Activated T-helper 1 cell treated with anti-CD3 and anti-CD28 coated beads, Interleukin-12 subunit alpha, Interleukin-12 subunit beta, Interleukin-2, Interleukin-4 antibody, amounts not matched to agents 30 ng/mL and 10 ng/mL and 1 ng/mL, durations not matched to agents 14 hours and 24 hours and 36 hours (primary cell): ENCODE results near the gene SHH. TPM values are rescaled to one million over a fixed set of nuclear protein-coding genes. Genes with fewer than 3 reads are reported as not detected.
A peak's percentile ranks its signal among the peaks of the same experiment; 100 is the strongest.

Experiments
- DNase-seq: peaks from one replicate; pipeline ENCODE4 v3.0.0; 2021; ENCODE audit warnings: low spot score
- H3K27ac Mint-ChIP-seq: one replicate; pipeline ENCODE4 v1.8.0; 2021; ENCODE audit warnings: mild to moderate bottlenecking, mixed read lengths
- H3K27me3 Mint-ChIP-seq: one replicate; pipeline ENCODE4 v1.8.0; 2022; ENCODE audit warnings: mild to moderate bottlenecking, moderate library complexity, mixed read lengths; ENCODE audit not compliant: insufficient read depth
- H3K36me3 Mint-ChIP-seq: one replicate; pipeline ENCODE4 v1.8.0; 2021; ENCODE audit warnings: low read depth, mixed read lengths
- H3K4me1 Mint-ChIP-seq: one replicate; pipeline ENCODE4 v1.8.0; 2021; ENCODE audit warnings: low read depth, mixed read lengths
- H3K4me3 Mint-ChIP-seq: one replicate; pipeline ENCODE4 v1.8.0; 2021; ENCODE audit warnings: mild to moderate bottlenecking, moderate library complexity, mixed read lengths
- H3K9me3 Mint-ChIP-seq: one replicate; pipeline ENCODE4 v1.8.0; 2021; ENCODE audit warnings: mixed read lengths
- intact Hi-C: fragments of 100-400 bp; cut with micrococcal nuclease; formaldehyde crosslinking; loops from one replicate; pipeline ENCODE4 v1.15.1; 2024
- total RNA-seq: library from RNA; stranded (reverse); gene quantifications from 2 replicates; pipeline ENCODE4 v1.2.3, GENCODE V29; 2022

SHH gene
- total RNA-seq, 1 donor from 2014 or later = not detected

GRCh38 chr7:155813546-155814315, 1.5 kb upstream of the SHH start:
- Mint-ChIP-seq H3K4me1 (peaks cover 25% of the 10 kb centered on the region), H3K9me3 (no peaks in the 10 kb centered on the region), H3K27me3 (peaks cover 51% of the 10 kb centered on the region), H3K4me3 (no peak overlapping the region), H3K36me3 (no peaks in the 10 kb centered on the region), H3K27ac (no peak overlapping the region)
- intact Hi-C loops = loop anchor here (5.0 to 10.0 kb wide), 3 partner anchors 831 to 1879 kb away; partner anchors contain the start of gene RNF32
- no peak for DNase-seq

GRCh38 chr7:155813125-155813524, 862 bp upstream of the SHH start:
- Mint-ChIP-seq H3K36me3 (no peaks in the 10 kb centered on the region), H3K9me3 (no peaks in the 10 kb centered on the region), H3K4me1 (peaks cover 25% of the 10 kb centered on the region), H3K27ac (no peak overlapping the region), H3K27me3 (peaks cover 52% of the 10 kb centered on the region), H3K4me3 (no peak overlapping the region)
- intact Hi-C loops = loop anchor here (5.0 to 10.0 kb wide), 3 partner anchors 832 to 1879 kb away; partner anchors contain the start of gene RNF32
- DNase-seq = no peak

- no peaks in the 10 kb centered on the region for H3K9me3 Mint-ChIP-seq
- no peak overlapping the region for H3K27ac Mint-ChIP-seq
- H3K4me1 Mint-ChIP-seq = peaks cover 37% of the 10 kb centered on the region
- H3K36me3 Mint-ChIP-seq = no peaks in the 10 kb centered on the region
- peak overlapping the region; percentile 32 for H3K4me3 Mint-ChIP-seq
- intact Hi-C loops = loop anchor here (5.0 to 10.0 kb wide), 3 partner anchors 833 to 1881 kb away; partner anchors contain the start of gene RNF32
- H3K27me3 Mint-ChIP-seq = peaks cover 66% of the 10 kb centered on the region
- no peak for DNase-seq
These were observed 736 bp downstream of the SHH start for GRCh38 chr7:155811560-155811894.

- Mint-ChIP-seq H3K36me3 (no peaks in the 10 kb centered on the region), H3K4me1 (peaks cover 37% of the 10 kb centered on the region), H3K9me3 (no peaks in the 10 kb centered on the region), H3K27ac (peak overlapping the region; percentile 63), H3K27me3 (peaks cover 70% of the 10 kb centered on the region), H3K4me3 (no peak overlapping the region)
- intact Hi-C loops = loop anchor here (1.0 to 10.0 kb wide), 4 partner anchors 303 to 1881 kb away; partner anchors contain the start of gene RNF32
- no peak for DNase-seq
These were observed 1.3 kb downstream of the SHH start for GRCh38 chr7:155810770-155811559.

GRCh38 chr7:155809947-155810769, 2.1 kb downstream of the SHH start:
- Mint-ChIP-seq H3K27ac (no peak overlapping the region), H3K4me1 (peaks cover 32% of the 10 kb centered on the region), H3K9me3 (no peaks in the 10 kb centered on the region), H3K27me3 (peaks cover 67% of the 10 kb centered on the region), H3K36me3 (no peaks in the 10 kb centered on the region), H3K4me3 (no peak overlapping the region)
- intact Hi-C loops = loop anchor here (1.0 to 10.0 kb wide), 7 partner anchors 302 to 1882 kb away; partner anchors contain the start of gene RNF32
- DNase-seq = no peak

- H3K4me1 Mint-ChIP-seq = peaks cover 32% of the 10 kb centered on the region
- H3K9me3 Mint-ChIP-seq = no peaks in the 10 kb centered on the region
- no peak for DNase-seq
- H3K27ac Mint-ChIP-seq = no peak overlapping the region
- H3K36me3 Mint-ChIP-seq = no peaks in the 10 kb centered on the region
- peaks cover 63% of the 10 kb centered on the region for H3K27me3 Mint-ChIP-seq
- no peak overlapping the region for H3K4me3 Mint-ChIP-seq
- intact Hi-C loops = loop anchor here (2.0 to 10.0 kb wide), 3 partner anchors 433 to 1195 kb away; no protein-coding TSS in a partner anchor
These were observed 2.8 kb downstream of the SHH start for GRCh38 chr7:155809332-155809946.

- Mint-ChIP-seq H3K4me1 (peaks cover 32% of the 10 kb centered on the region), H3K9me3 (no peaks in the 10 kb centered on the region), H3K4me3 (no peak overlapping the region), H3K27ac (no peak overlapping the region), H3K27me3 (peaks cover 60% of the 10 kb centered on the region), H3K36me3 (no peaks in the 10 kb centered on the region)
- intact Hi-C loops = loop anchor here (2.0 to 10.0 kb wide), 3 partner anchors 432 to 1196 kb away; no protein-coding TSS in a partner anchor
- DNase-seq = no peak
These were observed 3.5 kb downstream of the SHH start for GRCh38 chr7:155808549-155809331.

- H3K4me3 Mint-ChIP-seq = no peak overlapping the region
- H3K4me1 Mint-ChIP-seq = peaks cover 30% of the 10 kb centered on the region
- DNase-seq = no peak
- peaks cover 2% of the 10 kb centered on the region for H3K36me3 Mint-ChIP-seq
- H3K9me3 Mint-ChIP-seq = no peaks in the 10 kb centered on the region
- H3K27me3 Mint-ChIP-seq = peaks cover 58% of the 10 kb centered on the region
- H3K27ac Mint-ChIP-seq = no peak overlapping the region
- intact Hi-C loops = loop anchor here (2.0 to 10.0 kb wide), 3 partner anchors 431 to 1197 kb away; no protein-coding TSS in a partner anchor
These were observed 4.3 kb downstream of the SHH start for GRCh38 chr7:155807789-155808548.

- H3K27ac Mint-ChIP-seq = no peak overlapping the region
- intact Hi-C loops = loop anchor here (10.0 kb wide), 1 partner anchor 808 kb away; no protein-coding TSS in a partner anchor
- no peaks in the 10 kb centered on the region for H3K9me3 Mint-ChIP-seq
These were observed 5.1 kb downstream of the SHH start for GRCh38 chr7:155807065-155807671.

GRCh38 chr7:155806096-155806871, 6.0 kb downstream of the SHH start:
- Mint-ChIP-seq H3K4me1 (peaks cover 16% of the 10 kb centered on the region), H3K27me3 (peaks cover 52% of the 10 kb centered on the region), H3K36me3 (peaks cover 2% of the 10 kb centered on the region), H3K27ac (no peak overlapping the region), H3K4me3 (no peak overlapping the region), H3K9me3 (no peaks in the 10 kb centered on the region)
- DNase-seq = no peak
- intact Hi-C loops = loop anchor here (10.0 kb wide), 1 partner anchor 809 kb away; no protein-coding TSS in a partner anchor

More at GRCh38 chr7:155807065-155807671, 5.1 kb downstream of the SHH start:
- peaks cover 22% of the 10 kb centered on the region for H3K4me1 Mint-ChIP-seq
- H3K27me3 Mint-ChIP-seq = peaks cover 54% of the 10 kb centered on the region
- no peak for DNase-seq
- H3K36me3 Mint-ChIP-seq = peaks cover 2% of the 10 kb centered on the region
- no peak overlapping the region for H3K4me3 Mint-ChIP-seq
